Loucy (cell line): ENCODE data around the gene PMFBP1.

Source experiments
- H2AFZ ChIP-seq: fragments of 200-600 bp; sonication (generic); 2 replicates; pipeline ENCODE4 v1.6.0; 2016; ENCODE audit warnings: antibody characterized with exemption, mild to moderate bottlenecking, low read length, moderate library complexity
- H3F3A ChIP-seq: fragments of 200-600 bp; 2 replicates; pipeline ENCODE4 v1.6.0; 2016; ENCODE audit warnings: antibody characterized with exemption, low read depth, mild to moderate bottlenecking
- H3K27me3 ChIP-seq: fragments of 200-600 bp; sonication (generic); 2 replicates; pipeline ENCODE4 v1.6.1; 2014; ENCODE audit warnings: low read length, mild to moderate bottlenecking; ENCODE audit not compliant: insufficient read depth, poor library complexity, severe bottlenecking
- H3K36me3 ChIP-seq: fragments of 200-600 bp; sonication (generic); 2 replicates; pipeline ENCODE4 v1.6.1; 2016; ENCODE audit warnings: low read length; ENCODE audit not compliant: insufficient read depth
- H3K4me1 ChIP-seq: fragments of 200-600 bp; sonication (generic); 2 replicates; pipeline ENCODE4 v1.5.1; 2014; ENCODE audit warnings: low read length, mild to moderate bottlenecking; ENCODE audit not compliant: insufficient read depth, poor library complexity, severe bottlenecking
- H3K4me2 ChIP-seq: fragments of 200-600 bp; sonication (generic); 2 replicates; pipeline ENCODE4 v1.6.0; 2014; ENCODE audit warnings: antibody characterized with exemption, low read length, low read depth, mild to moderate bottlenecking; ENCODE audit not compliant: poor library complexity, severe bottlenecking
- H3K4me3 ChIP-seq: fragments of 200-600 bp; sonication (generic); 2 replicates; pipeline ENCODE4 v1.5.1; 2014; ENCODE audit warnings: low read length, mild to moderate bottlenecking, mixed read lengths; ENCODE audit not compliant: poor library complexity, severe bottlenecking
- H3K79me2 ChIP-seq: fragments of 200-600 bp; sonication (generic); 2 replicates; pipeline ENCODE4 v1.6.1; 2014; ENCODE audit warnings: low read length; ENCODE audit not compliant: insufficient read depth
- H3K9ac ChIP-seq: fragments of 200-600 bp; sonication (generic); 2 replicates; pipeline ENCODE4 v1.6.0; 2014; ENCODE audit warnings: mild to moderate bottlenecking, low read depth, low read length, moderate library complexity; ENCODE audit not compliant: poor library complexity, severe bottlenecking
- H3K9me2 ChIP-seq: fragments of 200-600 bp; sonication (generic); replicated peaks from 2 replicates; pipeline ENCODE4 v1.6.1; 2016; ENCODE audit warnings: low read depth, low read length, mixed read lengths
- H3K9me3 ChIP-seq: fragments of 200-600 bp; sonication (generic); 2 replicates; pipeline ENCODE4 v1.6.1; 2014; ENCODE audit warnings: mild to moderate bottlenecking, antibody characterized with exemption, low read length, low read depth; ENCODE audit not compliant: insufficient read depth
- H4K20me1 ChIP-seq: fragments of 200-600 bp; sonication (generic); 2 replicates; pipeline ENCODE4 v1.6.0; 2014; ENCODE audit warnings: antibody characterized with exemption, low read length, mild to moderate bottlenecking; ENCODE audit not compliant: insufficient read depth, poor library complexity, severe bottlenecking
- CTCF ChIP-seq: fragments of 200-600 bp; sonication (generic); conservative IDR thresholded peaks from 2 replicates; pipeline ENCODE4 v1.5.1; 2014; ENCODE audit warnings: mild to moderate bottlenecking, antibody characterized with exemption, low read length
- EZH2phosphoT487 ChIP-seq: fragments of 200-600 bp; IDR thresholded peaks from 2 replicates; pipeline ENCODE4 v1.6.1; 2018; ENCODE audit warnings: antibody characterized with exemption, mild to moderate bottlenecking, moderate library complexity, borderline replicate concordance

The PMFBP1 gene

GRCh38 chr16:72198021-72198711 lies 26.2 kb upstream of the PMFBP1 start:
- Histone ChIP-seq H3K79me2 (no peaks in the 10 kb centered on the region), H4K20me1 (no peaks in the 10 kb centered on the region), H3F3A (no peaks in the 10 kb centered on the region), H3K9me3 (no peaks in the 10 kb centered on the region), H3K4me2 (no peak overlapping the region), H3K4me3 (no peak overlapping the region), H3K9me2 (no peaks in the 10 kb centered on the region), H3K9ac (no peak overlapping the region), H3K4me1 (peaks cover 3% of the 10 kb centered on the region), H3K36me3 (no peaks in the 10 kb centered on the region), H3K27me3 (no peaks in the 10 kb centered on the region), H2AFZ (no peak overlapping the region)
- TF ChIP-seq CTCF (no peak), EZH2phosphoT487 (no peak)

GRCh38 chr16:72197545-72197944 lies 25.6 kb upstream of the PMFBP1 start:
- no peaks in the 10 kb centered on the region for H3K9me2 ChIP-seq
- no peaks in the 10 kb centered on the region for H4K20me1 ChIP-seq
- H3K4me1 ChIP-seq = no peaks in the 10 kb centered on the region
- no peak for TF ChIP-seq EZH2phosphoT487
- no peak for TF ChIP-seq CTCF
- no peak overlapping the region for H3K9ac ChIP-seq
- H3K4me3 ChIP-seq = no peak overlapping the region
- H3K79me2 ChIP-seq = no peaks in the 10 kb centered on the region
- H3F3A ChIP-seq = no peaks in the 10 kb centered on the region
- H3K27me3 ChIP-seq = no peaks in the 10 kb centered on the region
- no peak overlapping the region for H3K4me2 ChIP-seq
- H3K9me3 ChIP-seq = no peaks in the 10 kb centered on the region
- H3K36me3 ChIP-seq = no peaks in the 10 kb centered on the region
- no peak overlapping the region for H2AFZ ChIP-seq

GRCh38 chr16:72195609-72196008 lies 23.7 kb upstream of the PMFBP1 start:
- H3K79me2 ChIP-seq = no peaks in the 10 kb centered on the region
- TF ChIP-seq EZH2phosphoT487 (no peak), CTCF (peak; percentile 42)

More at GRCh38 chr16:72195609-72196008, 23.7 kb upstream of the PMFBP1 start:
- no peaks in the 10 kb centered on the region for H3K4me1 ChIP-seq
- H3K9me3 ChIP-seq = no peaks in the 10 kb centered on the region
- no peak overlapping the region for H2AFZ ChIP-seq
- H3K36me3 ChIP-seq = no peaks in the 10 kb centered on the region
- no peak overlapping the region for H3K4me2 ChIP-seq
- no peaks in the 10 kb centered on the region for H4K20me1 ChIP-seq
- H3K9ac ChIP-seq = no peak overlapping the region
- H3K9me2 ChIP-seq = no peaks in the 10 kb centered on the region
- no peaks in the 10 kb centered on the region for H3K27me3 ChIP-seq
- no peaks in the 10 kb centered on the region for H3F3A ChIP-seq
- no peak overlapping the region for H3K4me3 ChIP-seq
